Measurements from ENCODE around the gene WHRN. TPM values are rescaled to one million over a fixed set of nuclear protein-coding genes. Genes with fewer than 3 reads are reported as not detected.

WHRN gene
- total RNA-seq, 1 donor from 2014 or later, result 12.2 TPM

DNA sequence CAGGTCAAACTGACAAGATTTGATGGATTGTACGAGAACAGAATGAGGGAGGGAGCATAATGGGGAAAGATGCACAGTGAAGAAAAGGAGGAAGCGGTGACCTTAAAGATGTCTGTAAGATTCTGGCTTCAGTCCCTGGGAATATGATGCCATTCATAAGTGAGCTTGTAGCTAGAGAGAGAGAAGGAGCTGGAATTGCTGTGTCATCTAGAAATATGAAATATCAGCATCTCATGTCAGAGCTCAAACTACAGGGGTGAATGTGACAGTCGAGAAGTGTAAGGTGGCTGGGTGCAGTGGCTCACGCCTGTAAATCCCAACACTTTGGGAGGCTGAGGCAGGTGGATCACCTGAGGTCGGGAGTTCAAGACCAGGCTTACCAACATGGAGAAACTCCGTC lies 24.0 kb upstream of the WHRN start:
- TF ChIP-seq CTCF (conservative IDR thresholded peaks at IDR 0.05), result no peak
- no peaks in the 10 kb centered on the region for H3K36me3 Mint-ChIP-seq
- no peaks in the 10 kb centered on the region for H3K4me1 Mint-ChIP-seq (ENCODE audit: unreplicated experiment)
- no peak for DNase-seq (ENCODE audit: extremely low spot score, unreplicated experiment)
- no peaks in the 10 kb centered on the region for H3K9me3 Mint-ChIP-seq
- H3K27me3 Mint-ChIP-seq, result peaks cover 19% of the 10 kb centered on the region
- H3K27ac Mint-ChIP-seq, result no peak overlapping the region
- no peak overlapping the region for H3K4me3 Mint-ChIP-seq

DNA sequence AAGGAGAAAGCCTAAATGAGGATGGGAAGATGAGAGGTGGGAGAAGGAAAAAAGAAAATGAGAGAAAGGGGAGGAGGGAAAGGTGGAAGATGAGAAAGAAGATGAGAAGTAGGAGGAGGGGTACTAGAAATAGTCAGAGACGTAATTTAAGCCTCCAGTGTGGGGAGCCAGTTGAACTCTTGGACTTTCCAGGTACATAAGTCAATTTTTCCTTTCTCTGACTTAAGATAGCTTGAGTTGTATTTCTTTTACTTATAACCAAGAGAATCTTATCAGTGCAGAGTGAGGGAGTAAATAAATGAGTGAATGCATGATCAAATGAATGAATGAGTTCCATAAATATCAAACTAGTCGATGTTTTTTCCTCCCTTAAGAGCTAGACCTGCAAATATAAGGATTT lies 21.5 kb upstream of the WHRN start:
- H3K9me3 Mint-ChIP-seq, result no peaks in the 10 kb centered on the region
- no peak overlapping the region for H3K27ac Mint-ChIP-seq
- DNase-seq (ENCODE audit: extremely low spot score, unreplicated experiment), result no peak
- TF ChIP-seq CTCF (conservative IDR thresholded peaks at IDR 0.05), result no peak
- no peak overlapping the region for H3K4me3 Mint-ChIP-seq
- peaks cover 31% of the 10 kb centered on the region for H3K27me3 Mint-ChIP-seq
- no peaks in the 10 kb centered on the region for H3K36me3 Mint-ChIP-seq
- H3K4me1 Mint-ChIP-seq (ENCODE audit: unreplicated experiment), result no peaks in the 10 kb centered on the region

DNA sequence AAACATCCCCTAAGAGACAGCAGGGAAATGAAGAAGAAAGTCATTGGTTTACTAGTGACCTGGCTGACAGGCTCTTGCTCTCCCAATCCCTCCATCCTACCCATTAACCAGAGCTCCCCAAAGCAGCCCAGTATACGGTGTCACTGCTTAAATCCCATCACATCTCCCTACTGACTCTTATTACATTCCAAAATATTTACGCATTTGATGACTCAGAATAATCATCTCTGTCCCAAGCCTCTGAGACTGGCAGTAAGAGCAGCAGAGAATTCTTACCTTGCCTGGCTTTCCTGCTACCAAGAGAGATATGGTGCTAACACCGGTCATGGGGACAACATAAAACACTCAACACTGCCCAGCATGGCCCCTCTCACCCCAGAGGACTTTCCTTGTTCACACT lies 20.2 kb upstream of the WHRN start:
- no peak for DNase-seq (ENCODE audit: extremely low spot score, unreplicated experiment)
- H3K4me3 Mint-ChIP-seq, result no peak overlapping the region
- H3K27ac Mint-ChIP-seq, result no peak overlapping the region
- peaks cover 31% of the 10 kb centered on the region for H3K27me3 Mint-ChIP-seq
- H3K9me3 Mint-ChIP-seq, result no peaks in the 10 kb centered on the region
- H3K36me3 Mint-ChIP-seq, result no peaks in the 10 kb centered on the region
- TF ChIP-seq CTCF (conservative IDR thresholded peaks at IDR 0.05), result no peak
- H3K4me1 Mint-ChIP-seq (ENCODE audit: unreplicated experiment), result no peaks in the 10 kb centered on the region

DNA sequence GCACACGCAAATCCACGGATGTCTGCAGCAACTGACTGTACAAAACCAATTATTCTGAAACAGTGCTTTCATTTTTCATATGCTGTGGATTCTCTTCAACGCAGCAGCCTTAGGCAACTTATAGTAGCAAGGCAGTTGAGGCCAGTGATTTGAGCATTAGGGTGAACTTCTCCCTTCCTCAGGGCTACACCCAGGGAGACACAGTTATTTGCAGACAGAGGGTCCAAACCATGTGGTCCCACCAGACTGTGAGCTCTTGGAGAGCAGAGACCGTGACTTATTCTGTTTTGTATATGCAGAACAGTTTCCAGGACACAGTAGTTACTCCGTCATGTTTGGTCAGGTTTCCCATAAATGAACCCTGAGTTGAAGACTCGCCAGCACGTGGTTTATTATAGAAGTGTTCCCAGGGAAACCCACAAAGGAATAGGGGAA lies 19.0 kb upstream of the WHRN start:
- no peaks in the 10 kb centered on the region for H3K9me3 Mint-ChIP-seq
- TF ChIP-seq CTCF (conservative IDR thresholded peaks at IDR 0.05), result no peak
- H3K27me3 Mint-ChIP-seq, result peaks cover 31% of the 10 kb centered on the region
- no peak overlapping the region for H3K27ac Mint-ChIP-seq
- DNase-seq (ENCODE audit: extremely low spot score, unreplicated experiment), result no peak
- no peaks in the 10 kb centered on the region for H3K36me3 Mint-ChIP-seq
- no peaks in the 10 kb centered on the region for H3K4me1 Mint-ChIP-seq (ENCODE audit: unreplicated experiment)
- H3K4me3 Mint-ChIP-seq, result no peak overlapping the region

GRCh38 chr9:114522847-114523246 lies 17.6 kb upstream of the WHRN start:
- H3K36me3 Mint-ChIP-seq, result no peaks in the 10 kb centered on the region
- no peak for DNase-seq (ENCODE audit: extremely low spot score, unreplicated experiment)
- H3K27ac Mint-ChIP-seq, result no peak overlapping the region
- H3K9me3 Mint-ChIP-seq, result no peaks in the 10 kb centered on the region
- H3K4me1 Mint-ChIP-seq (ENCODE audit: unreplicated experiment), result no peaks in the 10 kb centered on the region
- H3K4me3 Mint-ChIP-seq, result no peak overlapping the region
- TF ChIP-seq CTCF (conservative IDR thresholded peaks at IDR 0.05), result no peak
- H3K27me3 Mint-ChIP-seq, result peaks cover 31% of the 10 kb centered on the region

DNA sequence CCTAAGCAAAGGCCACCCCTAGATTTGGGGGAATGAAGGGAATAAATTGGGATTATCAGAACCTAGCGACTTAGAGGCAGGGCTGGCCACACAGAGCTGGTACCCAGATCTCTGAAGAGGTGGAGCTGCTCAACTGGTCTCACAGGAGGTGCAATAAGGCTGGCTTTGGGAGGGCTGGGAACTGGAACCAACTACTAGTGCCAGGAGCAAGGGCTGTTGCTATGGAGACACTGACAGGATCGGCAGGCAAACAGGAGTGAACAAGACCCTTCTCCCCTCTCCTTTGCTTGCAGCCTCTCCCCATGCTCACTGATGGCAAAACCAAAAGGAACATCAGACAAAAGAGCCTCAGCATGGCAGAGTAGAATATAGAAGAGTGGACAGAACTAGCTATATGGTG lies 17.0 kb upstream of the WHRN start:
- TF ChIP-seq CTCF (conservative IDR thresholded peaks at IDR 0.05), result no peak
- no peaks in the 10 kb centered on the region for H3K9me3 Mint-ChIP-seq
- DNase-seq (ENCODE audit: extremely low spot score, unreplicated experiment), result no peak
- no peak overlapping the region for H3K27ac Mint-ChIP-seq
- H3K27me3 Mint-ChIP-seq, result peaks cover 31% of the 10 kb centered on the region
- no peaks in the 10 kb centered on the region for H3K36me3 Mint-ChIP-seq
- H3K4me1 Mint-ChIP-seq (ENCODE audit: unreplicated experiment), result no peaks in the 10 kb centered on the region
- H3K4me3 Mint-ChIP-seq, result no peak overlapping the region
